ENCODE results near the gene CHRM5.
"Not testable (repeated sequence)": the region's sequence is repeated elsewhere in the genome, so short reads cannot be mapped to it uniquely, and the experiment has no call there.

The CHRM5 gene

DNA sequence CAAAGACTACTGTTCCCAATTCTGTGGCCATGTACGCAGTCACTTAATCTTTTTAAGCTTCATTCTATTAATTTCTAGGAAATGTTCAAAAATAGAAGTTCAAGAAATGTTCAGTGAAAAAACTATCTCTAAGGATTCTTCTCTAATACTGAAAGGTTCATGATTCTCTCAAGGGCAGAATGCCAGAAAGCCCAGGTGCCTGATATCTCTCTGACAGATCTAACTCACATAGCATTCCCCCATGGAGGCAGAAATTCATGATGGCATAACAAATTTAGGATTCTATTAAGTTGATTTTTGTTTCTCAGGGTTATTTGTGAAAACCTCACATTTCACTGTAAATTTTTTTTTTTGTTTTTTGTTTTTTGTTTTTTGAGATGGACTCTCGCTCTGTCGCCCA lies 17.5 kb downstream of the CHRM5 start:
- DNase-seq = no peak
- no peak overlapping the region for H3K4me3 ChIP-seq (ENCODE audit: insufficient read depth, low read depth, low read length, poor library complexity, severe bottlenecking)
- no peaks in the 10 kb centered on the region for H3K36me3 ChIP-seq (ENCODE audit: control insufficient read depth, insufficient read depth, low read length)
- H3K27ac ChIP-seq (ENCODE audit: insufficient read depth, low read length, poor library complexity, severe bottlenecking) = no peak overlapping the region
- H3K9me3 ChIP-seq (ENCODE audit: control insufficient read depth, low read length) = no peaks in the 10 kb centered on the region
- no peaks in the 10 kb centered on the region for H3K4me1 ChIP-seq (ENCODE audit: control insufficient read depth, insufficient read depth, low read length, poor library complexity, severe bottlenecking)
- H3K27me3 ChIP-seq (replicated peaks; ENCODE audit: control insufficient read depth, insufficient read depth, low read length, poor library complexity, severe bottlenecking) = no peaks in the 10 kb centered on the region

DNA sequence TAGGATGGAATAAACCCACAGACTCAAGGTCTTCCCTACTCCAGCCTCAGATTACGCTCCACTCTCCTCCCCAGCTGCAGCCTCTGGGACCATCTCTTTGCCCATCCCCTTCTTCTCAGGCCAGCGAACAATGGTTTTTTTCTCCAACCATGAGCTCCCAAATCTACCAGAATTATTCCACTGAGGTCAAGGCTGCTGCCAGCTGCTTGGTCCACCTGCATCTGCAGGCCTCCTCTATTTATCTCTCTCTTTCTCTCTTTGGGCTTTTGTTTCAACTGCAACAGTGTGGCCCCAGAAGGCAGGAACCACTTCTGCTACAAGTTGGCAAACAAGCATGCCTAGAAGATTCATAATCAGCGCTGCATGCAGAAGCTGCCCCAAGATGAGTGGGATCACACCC lies 19.1 kb downstream of the CHRM5 start:
- DNase-seq = no peak
- Histone ChIP-seq H3K4me3 (ENCODE audit: insufficient read depth, low read depth, low read length, poor library complexity, severe bottlenecking) (no peak overlapping the region), H3K36me3 (ENCODE audit: control insufficient read depth, insufficient read depth, low read length) (no peaks in the 10 kb centered on the region), H3K4me1 (ENCODE audit: control insufficient read depth, insufficient read depth, low read length, poor library complexity, severe bottlenecking) (no peaks in the 10 kb centered on the region), H3K27me3 (replicated peaks; ENCODE audit: control insufficient read depth, insufficient read depth, low read length, poor library complexity, severe bottlenecking) (no peaks in the 10 kb centered on the region), H3K27ac (ENCODE audit: insufficient read depth, low read length, poor library complexity, severe bottlenecking) (no peak overlapping the region), H3K9me3 (ENCODE audit: control insufficient read depth, low read length) (no peaks in the 10 kb centered on the region)

DNA sequence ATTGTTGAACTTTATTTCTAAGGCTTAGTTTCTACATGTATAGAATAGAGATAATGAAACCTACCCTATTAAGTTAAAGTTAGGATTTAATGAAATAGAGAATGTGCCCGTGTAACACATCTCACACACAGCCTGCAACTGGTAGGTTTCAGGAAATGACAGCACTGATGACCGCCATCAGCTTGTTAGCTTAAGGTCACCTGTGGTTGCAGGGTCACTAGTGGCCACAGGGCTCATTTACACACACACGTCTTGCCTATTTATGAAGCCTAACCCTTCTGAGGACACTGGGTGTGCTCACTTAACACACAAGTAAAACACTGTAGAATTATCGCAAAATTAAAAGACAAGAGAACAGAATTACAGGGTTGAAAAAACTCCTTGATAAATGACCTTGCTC lies 20.1 kb downstream of the CHRM5 start:
- no peak overlapping the region for H3K4me3 ChIP-seq (ENCODE audit: insufficient read depth, low read depth, low read length, poor library complexity, severe bottlenecking)
- no peak for DNase-seq

DNA sequence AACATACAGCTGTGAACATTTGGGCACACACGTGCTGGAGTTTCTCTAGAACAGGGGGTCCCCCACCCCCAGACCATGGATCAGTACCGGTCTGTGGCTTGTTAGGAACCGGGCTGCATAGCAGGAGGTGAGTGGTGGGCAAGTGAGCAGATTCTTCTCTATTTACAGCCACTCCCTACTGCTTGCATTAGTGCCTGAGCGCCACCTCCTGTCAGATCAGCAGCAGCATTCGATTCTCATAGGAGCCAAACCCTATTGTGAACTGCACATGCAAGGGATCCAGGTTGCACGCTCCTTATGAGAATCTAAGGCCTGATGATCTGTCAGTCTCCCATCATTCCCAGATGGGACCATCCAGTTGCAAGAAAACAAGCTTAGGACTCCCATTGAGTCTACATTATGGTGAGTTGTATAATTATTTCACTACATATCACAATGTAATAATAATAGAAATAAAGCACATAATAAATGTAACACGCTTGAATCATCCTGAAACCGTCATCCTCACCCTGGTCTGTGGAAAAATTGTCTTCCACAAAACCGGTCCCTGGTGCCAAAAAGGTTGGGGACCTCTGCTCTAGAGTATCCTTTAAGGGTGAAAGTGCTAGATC lies 25.8 kb downstream of the CHRM5 start:
- Histone ChIP-seq H3K36me3 (ENCODE audit: control insufficient read depth, insufficient read depth, low read length) (no peaks in the 10 kb centered on the region), H3K4me3 (ENCODE audit: insufficient read depth, low read depth, low read length, poor library complexity, severe bottlenecking) (no peak overlapping the region), H3K27ac (ENCODE audit: insufficient read depth, low read length, poor library complexity, severe bottlenecking) (no peak overlapping the region), H3K27me3 (replicated peaks; ENCODE audit: control insufficient read depth, insufficient read depth, low read length, poor library complexity, severe bottlenecking) (no peaks in the 10 kb centered on the region), H3K4me1 (ENCODE audit: control insufficient read depth, insufficient read depth, low read length, poor library complexity, severe bottlenecking) (no peaks in the 10 kb centered on the region), H3K9me3 (ENCODE audit: control insufficient read depth, low read length) (no peaks in the 10 kb centered on the region)
- no peak for DNase-seq

More for the DNA sequence above, 20.1 kb downstream of the CHRM5 start:
- Histone ChIP-seq H3K4me1 (ENCODE audit: control insufficient read depth, insufficient read depth, low read length, poor library complexity, severe bottlenecking) (no peaks in the 10 kb centered on the region), H3K27ac (ENCODE audit: insufficient read depth, low read length, poor library complexity, severe bottlenecking) (no peak overlapping the region), H3K9me3 (ENCODE audit: control insufficient read depth, low read length) (no peaks in the 10 kb centered on the region), H3K36me3 (ENCODE audit: control insufficient read depth, insufficient read depth, low read length) (no peaks in the 10 kb centered on the region), H3K27me3 (replicated peaks; ENCODE audit: control insufficient read depth, insufficient read depth, low read length, poor library complexity, severe bottlenecking) (no peaks in the 10 kb centered on the region)

DNA sequence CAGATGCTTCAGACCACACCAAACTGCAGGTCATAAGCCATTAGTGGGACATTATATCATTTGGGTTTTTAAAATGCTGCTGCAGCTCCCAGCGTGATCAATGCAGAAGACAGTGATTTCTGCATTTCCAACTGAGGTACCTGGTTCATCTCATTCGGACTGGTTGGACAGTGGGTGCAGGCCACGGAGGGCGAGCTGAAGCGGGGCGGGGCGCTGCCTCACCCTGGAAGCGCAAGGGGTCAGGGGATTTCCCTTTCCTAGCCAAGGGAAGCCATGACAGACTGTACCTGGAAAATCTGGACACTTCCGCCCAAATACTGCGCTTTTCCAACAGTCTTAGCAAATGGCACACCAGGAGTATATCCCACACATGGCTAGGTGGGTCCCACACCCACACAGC lies 27.4 kb downstream of the CHRM5 start:
- not testable (repeated sequence) for DNase-seq; H3K27me3 ChIP-seq (replicated peaks; ENCODE audit: control insufficient read depth, insufficient read depth, low read length, poor library complexity, severe bottlenecking); H3K4me3 ChIP-seq (ENCODE audit: insufficient read depth, low read depth, low read length, poor library complexity, severe bottlenecking); H3K27ac ChIP-seq (ENCODE audit: insufficient read depth, low read length, poor library complexity, severe bottlenecking); H3K36me3 ChIP-seq (ENCODE audit: control insufficient read depth, insufficient read depth, low read length); H3K9me3 ChIP-seq (ENCODE audit: control insufficient read depth, low read length); H3K4me1 ChIP-seq (ENCODE audit: control insufficient read depth, insufficient read depth, low read length, poor library complexity, severe bottlenecking)

DNA sequence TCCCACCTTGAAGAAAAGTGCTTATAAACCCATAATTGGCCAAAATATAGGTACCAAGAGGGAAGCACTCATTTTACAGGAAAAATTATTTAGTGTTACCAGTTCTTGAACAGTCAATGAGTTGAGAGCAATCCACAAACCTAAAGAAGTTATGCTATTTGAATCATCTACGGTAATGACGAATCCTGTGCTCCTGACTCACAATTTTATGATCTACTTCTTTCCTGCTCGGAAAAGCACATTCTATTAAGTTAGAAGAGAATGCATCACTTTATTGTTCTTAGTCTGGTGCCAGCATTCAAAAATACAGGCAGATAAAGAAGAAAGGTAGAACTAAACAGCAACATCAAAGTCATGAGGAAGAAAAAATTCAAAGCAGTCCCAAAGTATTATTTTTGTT lies 33.2 kb downstream of the CHRM5 start:
- Histone ChIP-seq H3K27ac (ENCODE audit: insufficient read depth, low read length, poor library complexity, severe bottlenecking) (no peak overlapping the region), H3K4me1 (ENCODE audit: control insufficient read depth, insufficient read depth, low read length, poor library complexity, severe bottlenecking) (no peaks in the 10 kb centered on the region), H3K9me3 (ENCODE audit: control insufficient read depth, low read length) (no peaks in the 10 kb centered on the region), H3K27me3 (replicated peaks; ENCODE audit: control insufficient read depth, insufficient read depth, low read length, poor library complexity, severe bottlenecking) (no peaks in the 10 kb centered on the region), H3K4me3 (ENCODE audit: insufficient read depth, low read depth, low read length, poor library complexity, severe bottlenecking) (no peak overlapping the region), H3K36me3 (ENCODE audit: control insufficient read depth, insufficient read depth, low read length) (no peaks in the 10 kb centered on the region)
- DNase-seq = no peak

DNA sequence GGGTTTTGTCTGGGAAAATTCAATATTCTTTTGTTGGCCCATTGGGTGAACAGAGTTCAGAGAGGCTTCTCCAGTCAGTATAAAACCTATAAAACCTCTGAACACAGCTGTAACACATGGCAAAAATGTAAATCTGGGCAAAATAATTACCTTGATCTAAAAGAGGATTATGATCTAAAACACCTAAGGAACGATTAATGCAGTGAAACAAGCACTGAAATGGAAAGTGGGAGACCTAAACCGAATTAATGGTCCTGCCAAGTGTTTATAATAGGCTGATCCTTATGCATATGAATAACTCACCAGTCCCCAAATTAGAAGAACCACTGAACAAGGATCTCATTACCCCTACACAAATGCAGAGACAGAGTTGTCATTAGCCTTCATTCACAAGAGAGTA lies 38.1 kb downstream of the CHRM5 start:
- Histone ChIP-seq H3K27ac (ENCODE audit: insufficient read depth, low read length, poor library complexity, severe bottlenecking) (no peak overlapping the region), H3K4me1 (ENCODE audit: control insufficient read depth, insufficient read depth, low read length, poor library complexity, severe bottlenecking) (no peaks in the 10 kb centered on the region), H3K36me3 (ENCODE audit: control insufficient read depth, insufficient read depth, low read length) (no peaks in the 10 kb centered on the region), H3K4me3 (ENCODE audit: insufficient read depth, low read depth, low read length, poor library complexity, severe bottlenecking) (no peak overlapping the region), H3K27me3 (replicated peaks; ENCODE audit: control insufficient read depth, insufficient read depth, low read length, poor library complexity, severe bottlenecking) (no peaks in the 10 kb centered on the region), H3K9me3 (ENCODE audit: control insufficient read depth, low read length) (no peaks in the 10 kb centered on the region)
- DNase-seq = no peak

DNA sequence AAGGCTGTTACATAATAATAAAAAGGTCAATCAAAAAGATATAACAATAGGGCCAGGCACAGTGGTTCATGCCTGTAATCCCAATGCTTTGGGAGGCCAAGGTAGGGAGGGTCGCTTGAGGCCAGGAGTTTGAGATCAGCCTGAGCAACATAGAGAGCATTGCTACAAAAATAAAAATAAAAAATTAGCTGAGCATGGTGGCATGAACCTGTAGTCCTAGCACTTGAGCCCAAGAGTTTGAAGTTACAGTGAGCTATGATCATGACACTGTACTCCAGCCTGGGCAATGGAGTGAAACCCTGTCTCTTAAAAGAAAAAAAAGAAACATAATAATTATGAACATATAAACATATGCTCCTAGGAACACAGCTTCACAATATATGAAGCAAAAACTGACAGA lies 41.4 kb downstream of the CHRM5 start:
- Histone ChIP-seq H3K9me3 (ENCODE audit: control insufficient read depth, low read length) (no peaks in the 10 kb centered on the region), H3K36me3 (ENCODE audit: control insufficient read depth, insufficient read depth, low read length) (no peaks in the 10 kb centered on the region), H3K4me3 (ENCODE audit: insufficient read depth, low read depth, low read length, poor library complexity, severe bottlenecking) (no peak overlapping the region), H3K4me1 (ENCODE audit: control insufficient read depth, insufficient read depth, low read length, poor library complexity, severe bottlenecking) (no peaks in the 10 kb centered on the region), H3K27ac (ENCODE audit: insufficient read depth, low read length, poor library complexity, severe bottlenecking) (no peak overlapping the region), H3K27me3 (replicated peaks; ENCODE audit: control insufficient read depth, insufficient read depth, low read length, poor library complexity, severe bottlenecking) (no peaks in the 10 kb centered on the region)
- DNase-seq = no peak

DNA sequence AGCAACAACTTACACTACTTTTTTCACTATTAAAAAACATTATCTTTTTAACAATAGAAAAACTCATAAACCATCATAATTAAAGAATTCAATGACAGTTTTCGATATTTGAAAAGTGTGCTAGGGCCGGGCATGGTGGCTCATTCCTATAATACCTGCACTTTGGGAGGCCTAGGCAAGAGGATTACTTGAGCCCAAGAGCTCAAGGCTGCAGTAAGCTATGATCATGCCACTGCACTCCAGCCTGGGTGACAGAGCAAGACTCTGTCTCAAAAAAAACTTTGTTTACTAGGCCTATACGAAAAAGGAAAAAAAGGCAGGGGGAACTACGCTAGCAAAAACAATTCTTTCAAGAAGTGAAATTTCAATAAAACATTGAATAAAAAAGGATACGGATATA lies 42.6 kb downstream of the CHRM5 start:
- DNase-seq = no peak
- Histone ChIP-seq H3K4me1 (ENCODE audit: control insufficient read depth, insufficient read depth, low read length, poor library complexity, severe bottlenecking) (no peaks in the 10 kb centered on the region), H3K4me3 (ENCODE audit: insufficient read depth, low read depth, low read length, poor library complexity, severe bottlenecking) (no peak overlapping the region), H3K27ac (ENCODE audit: insufficient read depth, low read length, poor library complexity, severe bottlenecking) (no peak overlapping the region), H3K36me3 (ENCODE audit: control insufficient read depth, insufficient read depth, low read length) (no peaks in the 10 kb centered on the region), H3K9me3 (ENCODE audit: control insufficient read depth, low read length) (no peaks in the 10 kb centered on the region), H3K27me3 (replicated peaks; ENCODE audit: control insufficient read depth, insufficient read depth, low read length, poor library complexity, severe bottlenecking) (no peaks in the 10 kb centered on the region)

DNA sequence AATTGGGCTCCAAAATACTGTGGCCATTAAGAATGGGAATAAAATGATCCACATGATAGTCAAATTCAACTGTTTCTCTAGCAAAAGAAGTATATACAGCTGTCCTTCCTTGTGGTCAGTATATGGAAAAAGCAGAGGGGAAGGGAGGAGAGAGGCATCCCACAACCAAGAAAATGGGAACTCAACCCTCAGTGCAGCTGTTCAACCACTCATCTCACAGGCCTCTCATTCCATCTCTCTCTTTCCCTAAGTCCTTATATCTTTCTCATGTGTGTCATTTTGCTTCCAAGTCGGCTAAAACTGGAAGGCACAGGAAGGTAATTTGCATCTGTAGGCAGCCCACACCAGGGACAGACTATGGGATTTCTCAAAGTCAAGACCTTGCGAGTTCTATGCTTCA lies 43.2 kb downstream of the CHRM5 start:
- no peaks in the 10 kb centered on the region for H3K4me1 ChIP-seq (ENCODE audit: control insufficient read depth, insufficient read depth, low read length, poor library complexity, severe bottlenecking)
- no peaks in the 10 kb centered on the region for H3K27me3 ChIP-seq (replicated peaks; ENCODE audit: control insufficient read depth, insufficient read depth, low read length, poor library complexity, severe bottlenecking)
- H3K4me3 ChIP-seq (ENCODE audit: insufficient read depth, low read depth, low read length, poor library complexity, severe bottlenecking) = no peak overlapping the region
- no peak overlapping the region for H3K27ac ChIP-seq (ENCODE audit: insufficient read depth, low read length, poor library complexity, severe bottlenecking)
- no peaks in the 10 kb centered on the region for H3K36me3 ChIP-seq (ENCODE audit: control insufficient read depth, insufficient read depth, low read length)
- H3K9me3 ChIP-seq (ENCODE audit: control insufficient read depth, low read length) = no peaks in the 10 kb centered on the region
- no peak for DNase-seq
